NCI-H1417 treated with DMSO at 0.1 percent for 48 hours (cell line): Measurements from ENCODE around the gene CCDC33.
A peak's percentile ranks its signal among the peaks of the same experiment; 100 is the strongest.

Experiments used
- DNase-seq: peaks from one replicate; lab custom pipeline; 2025; lab: John Stamatoyannopoulos, UW

The CCDC33 gene

DNA sequence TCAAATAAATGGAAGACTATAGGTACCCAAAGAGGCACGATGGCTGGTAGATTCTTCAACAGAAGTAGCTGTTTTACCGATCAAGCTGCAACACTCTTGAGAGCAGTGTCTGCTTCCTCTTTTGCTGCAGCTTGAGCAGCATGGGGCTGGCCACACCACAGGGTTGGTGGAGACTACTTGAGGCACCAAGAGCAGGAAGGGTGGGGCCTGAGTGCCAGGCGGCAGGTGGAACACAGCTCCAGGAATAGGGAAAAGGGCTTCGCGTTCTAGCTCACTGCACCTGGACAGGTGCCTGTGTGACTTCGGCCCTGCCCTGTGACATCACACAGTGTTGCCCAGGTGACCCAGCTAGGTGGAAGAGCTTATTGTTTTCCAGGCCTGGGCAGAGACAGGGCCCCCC lies at the start of gene CCDC33:
TSS of gene CCDC33 (plus strand) at position 365 of the 400 bp plus-strand sequence. CDS start 394 bp downstream, outside the sequence.
- peak; percentile 76 for DNase-seq

DNA sequence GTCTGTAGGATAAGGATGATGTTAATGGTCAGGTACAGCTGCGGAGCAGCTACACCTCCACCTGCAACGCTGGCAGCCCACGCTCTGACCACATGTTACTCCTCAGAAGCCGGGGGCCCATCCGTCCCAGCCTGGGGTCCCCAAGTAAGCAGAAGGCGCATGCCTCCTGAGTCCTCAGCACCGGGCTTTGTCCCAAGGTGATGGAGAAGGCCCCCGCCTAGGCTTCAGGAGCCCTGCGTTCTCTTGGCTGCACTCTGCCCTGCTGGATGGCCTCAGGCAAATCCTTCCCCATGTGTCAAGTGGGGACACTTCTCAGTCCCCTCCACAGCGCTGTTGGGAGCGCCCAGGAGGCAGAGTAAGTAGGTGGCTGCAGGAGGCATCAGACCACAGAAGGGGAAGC lies 47.9 kb upstream of the CCDC33 start:
- no peak for DNase-seq

DNA sequence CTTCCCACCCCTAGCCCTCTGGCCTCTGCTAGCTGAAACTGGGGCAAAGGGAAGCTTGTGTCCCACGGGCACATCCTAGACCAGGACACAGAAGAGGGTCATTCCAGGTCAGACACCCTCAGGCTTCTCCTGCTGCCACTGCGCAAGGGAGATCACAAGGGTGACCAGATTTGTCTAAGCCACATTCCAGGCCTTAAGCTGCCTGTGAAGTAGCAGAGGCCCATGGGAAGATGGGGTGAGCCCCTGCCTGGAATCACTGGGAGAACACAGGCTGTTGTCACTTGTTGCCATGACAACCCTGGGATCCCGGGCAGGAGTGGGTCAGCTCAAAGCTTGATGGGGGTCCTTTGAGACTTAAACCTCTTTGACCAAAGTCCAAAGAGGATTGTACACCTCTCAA lies 44.3 kb upstream of the CCDC33 start:
- DNase-seq, result no peak

DNA sequence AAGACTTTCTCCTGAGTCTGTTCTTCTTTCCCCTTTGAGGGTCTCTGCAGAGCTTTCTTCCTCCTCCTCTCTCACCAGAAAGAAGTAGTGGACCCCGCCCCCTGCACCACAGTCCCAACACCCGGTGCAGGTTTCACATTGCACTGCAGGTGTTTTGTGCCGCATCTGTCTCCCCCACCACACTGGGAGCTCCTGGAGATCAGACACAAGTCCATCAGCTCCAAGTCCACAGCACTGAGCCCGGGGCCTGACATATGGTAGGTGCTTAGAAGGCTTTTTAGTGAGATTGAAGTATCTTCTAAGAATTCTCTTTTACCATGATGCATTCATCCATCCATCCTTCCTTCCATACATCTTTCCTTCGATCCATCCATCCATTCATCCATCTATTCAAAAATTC lies 43.4 kb upstream of the CCDC33 start:
- no peak for DNase-seq

DNA sequence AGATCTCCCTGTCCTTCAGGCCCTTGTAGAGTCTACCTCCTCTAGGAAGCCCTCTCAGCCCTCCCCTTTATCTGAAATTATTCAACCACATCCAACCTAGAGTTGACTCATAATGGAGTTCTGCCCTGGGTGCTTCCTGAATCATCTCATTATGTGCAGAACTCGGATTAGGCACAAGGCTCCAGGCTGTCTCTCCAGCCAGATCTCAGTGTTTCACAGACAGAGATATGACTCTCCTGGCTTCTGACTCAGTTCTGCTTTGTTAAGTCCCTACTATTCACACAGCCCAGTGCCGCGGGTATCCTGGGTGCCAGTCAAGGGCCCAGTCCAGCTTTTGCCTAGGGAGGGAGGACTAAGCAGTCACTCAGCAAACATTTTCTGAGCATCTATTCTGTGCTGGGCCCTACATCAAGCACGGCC lies 42.8 kb upstream of the CCDC33 start:
- DNase-seq, result no peak

DNA sequence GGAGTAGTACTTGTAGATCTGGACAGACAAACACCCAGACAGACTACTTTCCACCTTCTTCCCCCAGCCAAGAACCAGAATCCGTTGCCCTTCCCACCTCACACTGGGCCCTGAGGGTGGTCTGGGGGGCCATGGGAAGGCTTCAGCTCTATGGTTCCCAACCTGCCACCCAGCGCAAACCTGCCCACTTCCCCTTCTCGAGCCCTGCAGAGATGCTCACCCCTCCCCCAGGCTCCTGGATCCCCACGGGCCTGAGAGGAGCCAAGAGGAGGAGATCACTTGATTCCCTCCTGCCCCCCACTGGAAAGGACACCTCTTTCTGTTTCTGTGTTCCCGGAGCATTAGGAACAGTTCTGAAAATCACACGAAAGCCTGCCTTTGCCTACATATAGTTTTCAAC lies 42.2 kb upstream of the CCDC33 start:
- no peak for DNase-seq

DNA sequence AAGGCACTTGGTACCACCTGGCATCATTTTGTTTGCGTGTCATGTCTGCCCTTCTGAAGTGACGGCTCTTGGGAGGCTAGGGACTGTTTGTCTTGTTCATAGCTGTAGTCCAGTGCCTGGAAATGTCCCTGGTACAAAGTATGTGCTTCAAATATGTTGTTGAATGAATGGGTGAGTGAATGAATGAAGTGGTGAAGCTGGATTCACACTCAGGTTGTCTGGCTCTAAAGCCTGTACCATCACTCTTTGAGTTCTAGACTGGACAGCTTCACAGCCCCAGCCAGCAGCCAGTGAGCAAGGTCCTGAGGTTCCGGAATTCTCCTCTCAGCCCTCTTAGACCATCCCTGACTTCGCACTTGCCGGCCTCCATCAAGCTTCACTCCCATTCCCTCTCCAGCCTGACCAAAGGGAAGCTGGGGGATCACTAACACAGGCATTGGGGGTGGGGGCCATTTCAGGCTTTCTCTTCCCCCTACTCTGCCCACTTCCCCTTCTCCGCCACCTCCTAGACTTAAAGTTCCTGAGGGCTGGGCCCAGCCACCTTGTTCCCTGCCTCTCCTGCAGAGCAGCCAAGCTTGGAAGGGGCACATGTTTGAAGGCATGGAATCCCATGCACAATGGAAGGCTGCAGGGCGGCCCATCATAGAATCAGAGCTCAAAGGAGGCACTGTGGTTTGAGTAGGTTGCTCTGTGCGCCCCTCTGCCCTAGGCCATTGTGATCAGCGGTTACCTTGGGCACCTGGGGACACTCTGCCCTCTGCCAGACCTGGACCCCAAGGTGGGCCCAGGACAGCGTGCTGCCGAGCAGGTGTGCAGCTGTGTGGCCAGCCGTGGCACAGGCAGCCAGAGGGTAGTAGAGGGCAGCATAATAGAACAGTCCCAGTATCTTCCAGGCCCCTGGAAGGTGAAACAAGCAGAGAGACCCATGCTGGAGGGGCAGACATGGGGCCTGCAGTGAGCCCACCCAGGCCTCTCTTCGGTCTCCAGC lies 41.3 kb upstream of the CCDC33 start:
- DNase-seq, result no peak

DNA sequence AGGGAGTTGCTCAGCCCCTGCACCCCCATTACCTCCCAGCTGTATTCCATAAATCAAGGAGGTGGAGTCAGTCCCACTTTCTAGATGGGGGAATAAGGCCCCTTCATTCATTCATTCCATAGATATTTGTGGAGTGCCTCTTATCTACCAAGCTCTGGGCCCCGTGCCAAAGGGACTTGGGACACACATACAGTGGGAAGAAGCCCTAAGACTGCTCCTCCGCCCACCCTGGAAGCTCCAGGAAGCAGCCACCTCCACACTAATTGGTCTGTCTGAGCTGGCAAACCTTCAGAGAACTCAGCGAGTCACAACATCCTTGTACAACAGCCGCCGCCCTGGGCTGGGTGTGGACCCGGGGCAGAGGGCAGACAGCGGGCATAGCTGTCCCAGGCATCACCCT lies 40.0 kb upstream of the CCDC33 start:
- no peak for DNase-seq

DNA sequence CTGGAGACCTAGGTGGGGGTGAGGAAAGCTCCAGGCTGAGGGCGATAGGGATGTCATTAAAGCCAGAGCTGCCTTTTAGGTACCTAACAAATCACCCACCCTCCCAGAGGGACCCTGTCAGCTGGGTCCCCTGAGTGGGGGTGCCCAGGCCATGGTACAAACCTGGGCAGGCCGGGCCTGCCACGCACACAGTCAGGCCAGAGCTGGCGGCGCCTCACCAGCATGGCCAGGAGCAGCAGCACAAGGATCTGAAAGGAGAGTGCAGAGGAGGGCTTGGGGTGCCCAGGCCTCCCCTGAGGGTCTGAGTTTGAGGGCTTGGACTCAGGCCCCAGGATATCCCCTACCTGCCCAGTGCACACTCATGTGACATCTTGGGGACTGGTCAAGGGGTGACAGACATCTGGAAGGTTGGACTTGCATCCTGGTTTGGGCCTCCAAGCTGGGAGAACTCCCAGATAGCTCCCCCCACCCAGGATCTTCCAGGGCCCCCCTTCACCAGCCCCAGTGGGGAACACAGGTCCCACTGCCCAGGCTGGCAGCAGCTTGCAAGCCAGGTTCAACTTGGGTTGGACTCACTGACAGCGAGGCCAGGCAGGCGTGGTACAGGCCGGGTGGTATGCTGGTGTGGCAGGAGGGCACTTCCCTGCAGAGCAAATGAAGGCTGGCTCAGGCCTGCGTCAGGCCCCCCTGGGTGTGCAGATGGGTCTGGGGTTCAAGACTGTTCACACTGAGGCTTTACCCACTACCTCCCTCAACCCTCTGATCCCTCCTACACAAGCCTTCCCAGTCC lies 38.8 kb upstream of the CCDC33 start:
- DNase-seq, result no peak

DNA sequence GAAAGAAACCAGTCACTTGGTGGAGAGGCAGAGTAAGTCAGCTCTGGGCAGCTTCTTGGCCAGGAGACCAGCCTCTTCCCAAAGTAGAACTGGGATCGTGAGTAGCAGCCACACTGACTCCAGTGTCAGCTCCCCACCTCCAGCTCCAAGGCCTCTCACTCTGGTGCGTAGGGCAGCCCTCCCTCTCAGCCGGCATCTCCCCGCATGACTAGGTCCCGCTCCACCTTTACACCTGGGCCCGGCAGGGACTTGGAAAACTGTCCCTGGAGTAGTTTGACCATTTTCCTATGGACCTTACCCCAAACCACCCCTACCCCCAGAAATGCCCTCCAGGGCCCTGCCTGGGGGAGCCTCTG lies 36.9 kb upstream of the CCDC33 start:
- no peak for DNase-seq

DNA sequence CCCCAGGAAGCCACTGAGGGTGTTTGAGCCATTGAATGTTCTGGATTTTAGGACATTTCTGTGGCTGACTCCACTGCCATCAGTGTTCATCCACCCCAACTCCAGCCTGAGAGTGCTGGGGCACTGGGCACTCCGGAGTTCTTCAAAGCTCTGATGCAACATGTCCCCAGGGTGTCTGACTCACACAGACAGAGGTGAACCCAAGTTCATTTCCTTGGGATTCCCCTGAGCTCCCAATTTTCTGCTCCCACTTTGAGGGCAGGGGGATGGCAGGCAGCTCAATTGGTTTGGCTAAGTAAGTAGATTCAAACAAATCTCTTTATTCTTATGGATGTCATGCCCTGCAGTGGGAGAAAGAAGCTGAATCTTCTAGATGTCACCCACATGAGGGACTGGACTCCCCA lies 35.7 kb upstream of the CCDC33 start:
- no peak for DNase-seq

DNA sequence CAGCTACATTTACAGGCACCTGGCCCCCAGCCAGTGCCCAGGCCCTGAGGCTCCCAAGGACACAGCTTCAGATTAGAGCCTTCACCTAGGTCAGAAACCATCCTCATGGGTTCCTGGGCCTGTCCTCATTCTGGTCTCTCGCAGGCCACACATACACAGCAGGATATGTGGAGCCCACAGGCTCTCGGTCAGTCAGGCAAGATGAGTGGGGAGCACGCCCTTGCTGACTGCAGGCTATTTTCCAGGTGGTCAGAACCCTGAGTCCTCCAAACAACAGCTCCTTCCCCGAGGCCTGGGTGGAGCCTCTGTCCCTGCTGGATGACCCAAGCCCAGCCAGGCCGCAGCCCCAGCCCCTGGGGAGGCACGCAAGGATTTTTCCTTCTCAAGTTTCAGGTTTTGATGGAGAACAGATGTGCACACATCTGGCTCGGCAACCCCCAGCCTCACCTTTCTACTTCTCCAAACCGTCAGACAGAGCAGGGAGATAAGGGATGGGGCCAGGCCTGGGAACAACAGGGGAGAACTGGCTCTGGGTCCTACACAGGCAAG lies 35.2 kb upstream of the CCDC33 start:
- DNase-seq, result no peak

DNA sequence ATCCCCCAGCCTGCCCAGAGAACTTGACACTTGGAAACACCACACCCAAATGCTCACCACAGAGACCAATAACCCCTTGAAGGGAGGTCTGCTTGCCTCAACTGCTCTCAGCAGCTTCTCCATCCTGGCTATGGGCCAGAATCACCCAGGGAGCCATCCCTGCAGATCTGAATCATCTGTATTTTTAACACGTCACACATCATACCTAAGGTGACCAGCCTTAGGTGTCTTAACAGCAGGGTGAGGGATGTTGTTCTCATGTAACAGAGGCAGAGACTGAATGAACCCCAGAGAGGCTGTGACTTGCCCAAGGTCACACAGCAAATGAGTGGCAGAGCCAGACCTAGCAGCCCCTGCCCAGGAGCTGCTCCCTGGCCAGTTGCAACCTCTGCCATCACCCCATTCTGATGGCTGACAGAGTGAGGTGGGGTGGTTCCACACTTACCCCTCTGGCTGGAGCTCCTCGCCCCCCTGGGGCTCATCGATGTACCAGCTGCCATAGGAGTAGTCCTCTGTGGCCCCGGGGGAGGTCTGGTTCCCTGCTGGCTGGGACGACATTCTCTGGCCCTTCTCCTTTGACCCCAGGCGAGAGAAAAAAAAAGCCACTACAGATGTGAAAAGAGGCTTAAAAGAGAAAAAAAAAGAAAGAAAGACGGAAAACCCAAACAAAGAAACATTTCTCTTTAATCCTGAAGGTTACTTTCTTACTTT lies 34.3 kb upstream of the CCDC33 start:
- no peak for DNase-seq

DNA sequence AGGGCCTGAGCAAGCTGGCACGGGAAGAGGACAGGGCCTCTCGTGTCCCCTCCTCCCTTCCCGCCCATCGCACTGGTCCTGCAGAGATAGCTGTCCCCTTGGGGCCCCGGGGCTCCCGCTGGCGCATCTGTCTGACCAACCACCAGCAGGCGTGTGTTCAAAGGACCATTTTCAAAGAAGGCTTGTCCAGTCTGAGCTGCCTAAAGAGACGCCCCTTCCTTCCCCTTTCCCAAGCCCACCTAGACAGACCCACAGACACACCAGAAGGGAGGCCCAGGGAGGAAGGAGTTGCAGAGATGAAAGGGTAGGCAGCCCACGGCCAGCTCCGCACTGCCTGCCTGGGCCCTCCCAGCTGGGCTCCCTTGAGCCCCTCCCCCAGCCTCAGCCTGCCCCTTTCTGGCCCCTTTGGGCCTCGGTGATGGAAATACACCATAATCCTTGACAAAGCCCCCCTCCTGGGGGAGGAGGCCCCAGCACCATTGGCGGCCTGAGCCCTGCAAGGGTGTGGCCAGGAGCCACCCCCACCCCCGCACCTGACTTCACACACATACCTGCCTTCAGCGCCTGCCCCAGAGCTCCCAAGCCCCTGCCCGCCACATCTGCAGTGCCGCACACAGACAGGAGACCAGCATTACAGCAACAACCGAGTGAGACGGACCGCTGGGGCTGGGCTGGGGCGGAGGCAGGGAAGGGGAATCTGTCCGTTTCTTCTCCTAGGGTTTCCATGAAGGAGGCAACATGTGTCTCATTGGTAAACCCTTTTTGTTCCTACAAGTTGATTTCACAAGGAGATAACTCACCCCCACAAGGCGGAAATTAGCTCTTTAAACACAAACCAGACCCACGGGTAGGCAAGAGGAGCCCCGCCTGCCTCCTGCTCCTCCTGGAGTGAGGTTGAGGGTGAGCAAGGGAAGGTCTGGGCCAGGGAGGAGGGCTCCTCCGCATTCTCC lies 33.4 kb upstream of the CCDC33 start, which contains the start of gene STRA6:
TSS of gene STRA6 (minus strand) at position 336 of the 950 bp plus-strand sequence. CDS start 520 bp downstream, outside the sequence.
- peak; percentile 80 for DNase-seq

DNA sequence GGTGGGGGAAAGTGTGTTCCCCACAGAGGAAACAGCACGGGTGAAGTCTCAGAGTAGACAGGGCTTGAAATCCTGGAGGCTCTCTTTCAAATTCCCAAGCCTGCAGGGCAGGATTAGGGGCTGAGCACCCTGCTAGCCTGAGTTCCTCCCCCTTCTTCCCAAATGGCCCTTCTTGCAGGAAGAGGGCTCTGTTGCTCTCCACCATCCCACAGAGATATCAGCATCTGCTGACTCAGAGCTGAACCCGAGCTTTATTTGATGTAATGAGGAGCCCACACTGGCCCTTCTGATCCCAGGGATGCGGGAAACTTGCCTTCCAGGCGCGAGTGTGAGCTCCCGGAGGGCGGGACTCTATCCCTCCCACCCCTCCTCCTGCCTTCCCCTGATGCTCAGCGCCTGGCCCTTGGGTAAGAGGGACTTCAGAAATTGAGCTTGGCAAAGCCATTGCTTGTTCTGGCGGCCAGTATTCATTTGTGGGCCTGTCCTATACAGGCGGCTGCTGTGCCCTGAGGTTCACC lies 32.2 kb upstream of the CCDC33 start:
- DNase-seq, result no peak

DNA sequence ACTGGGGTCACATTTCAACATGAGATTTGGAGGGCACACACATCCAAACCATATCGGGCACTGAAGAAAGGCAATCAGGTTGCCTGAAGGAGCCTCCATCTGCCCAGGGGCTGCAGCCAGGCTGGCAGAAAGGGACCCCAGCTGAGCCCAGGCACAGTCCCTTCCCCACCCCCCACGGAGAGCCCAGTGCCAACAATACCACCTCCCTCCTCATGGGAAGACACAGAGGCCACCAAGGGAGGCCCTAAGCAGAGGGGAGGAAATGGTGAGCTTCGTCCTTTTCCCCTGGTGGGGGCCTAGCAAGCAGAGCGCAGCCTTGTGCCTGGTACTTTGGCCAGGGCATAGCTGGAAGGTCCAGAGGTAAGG lies 30.6 kb upstream of the CCDC33 start:
- no peak for DNase-seq

DNA sequence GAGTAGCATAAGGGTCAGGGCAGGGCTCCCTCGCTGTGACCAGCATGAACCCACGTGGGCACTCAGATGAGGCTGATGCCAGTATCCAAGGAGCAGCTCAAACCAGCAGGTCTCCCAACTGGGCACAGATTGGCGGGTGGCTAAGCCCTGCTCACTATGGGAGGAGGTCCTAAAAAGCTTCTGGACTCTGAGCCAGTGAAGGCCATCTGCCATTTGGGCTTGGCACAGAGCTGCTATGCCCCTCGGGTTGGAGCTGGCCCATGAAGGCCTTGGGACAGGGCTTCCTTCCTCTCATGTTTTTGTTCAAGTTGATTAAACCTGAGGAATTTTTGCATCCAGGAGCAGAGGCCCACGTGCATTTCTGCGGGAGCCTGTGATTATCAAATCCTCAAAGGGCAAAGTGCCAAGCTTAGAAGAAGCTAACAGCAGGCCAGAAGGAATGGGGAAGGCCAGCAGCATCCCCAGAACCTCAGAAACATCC lies 29.3 kb upstream of the CCDC33 start:
- no peak for DNase-seq

DNA sequence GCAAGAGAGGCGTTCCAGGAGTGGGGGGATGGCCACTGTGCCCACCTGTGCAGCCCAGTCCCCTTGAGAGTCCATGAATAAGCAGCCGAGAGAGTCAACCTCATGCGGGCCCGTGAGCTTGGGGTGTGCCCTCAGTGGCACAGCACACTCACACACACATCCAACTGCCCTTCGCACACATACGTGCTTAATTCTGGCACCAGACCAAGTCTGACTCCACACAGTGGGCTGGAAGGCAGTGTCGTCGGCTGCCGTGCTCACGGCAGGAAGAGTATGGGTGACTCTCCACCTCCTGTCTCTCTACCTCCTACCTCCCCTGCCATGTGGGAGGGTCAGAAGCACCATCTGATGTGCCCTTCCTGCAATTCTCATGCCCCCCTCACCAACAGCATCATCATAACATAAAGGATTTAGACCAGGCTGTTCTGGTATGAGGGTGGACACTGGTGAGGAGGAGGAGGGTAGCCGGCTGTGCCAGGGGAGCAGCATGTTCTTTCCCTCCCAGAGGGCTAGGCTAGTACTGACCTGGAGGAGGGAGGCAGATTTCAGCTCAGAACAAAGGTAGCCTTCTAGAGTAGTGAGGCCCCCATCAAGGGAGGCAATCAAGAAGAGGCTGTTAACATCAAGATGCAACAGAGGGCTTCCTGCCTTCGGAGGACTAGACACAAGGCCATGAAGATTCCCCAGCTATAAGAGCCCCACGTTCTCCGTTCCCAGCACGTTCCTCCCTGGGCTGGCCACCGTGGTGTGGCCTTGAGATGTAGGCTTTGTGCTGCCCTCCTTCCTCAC lies 28.3 kb upstream of the CCDC33 start:
- DNase-seq, result no peak

DNA sequence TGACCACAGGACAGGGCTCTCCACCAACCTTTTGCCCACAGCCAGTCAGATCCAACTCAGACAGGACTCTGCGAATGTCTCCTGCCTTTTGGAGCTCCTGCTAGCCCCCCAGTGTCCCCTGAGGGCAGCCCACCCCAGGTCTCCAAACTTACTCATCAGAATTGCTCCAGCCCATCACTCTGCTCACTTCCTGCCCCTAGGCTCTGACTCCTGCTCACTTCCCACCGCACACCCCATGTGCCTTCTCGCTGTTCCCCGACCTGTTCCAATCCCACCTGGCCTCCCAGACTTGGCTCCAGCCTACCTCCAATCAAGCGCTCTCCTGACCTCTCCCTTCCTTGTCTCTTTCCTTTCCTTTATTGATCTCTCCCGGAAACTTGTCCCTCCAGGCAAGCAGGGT lies 27.6 kb upstream of the CCDC33 start:
- DNase-seq, result no peak
